ENCODE results near the gene KLF2. TPM values are rescaled to one million over a fixed set of nuclear protein-coding genes. Genes with fewer than 3 reads are reported as not detected.

KLF2 gene
- total and polyA plus RNA-seq, 2 of the 13 experiments (the other 11 are each of a cell fraction or from before 2014, with no cell fraction given), result not detected

GRCh38 chr19:16327169-16327475 is 2.5 kb downstream of the KLF2 start:
- H3K27me3 ChIP-seq (ENCODE audit: control insufficient read depth in 1 of 2, insufficient read depth in 2 of 2, low read length in 2 of 2), result peaks cover 4 to 18% of the 10 kb centered on the region in 2 experiments; a peak in 4 of 5 replicates
- WGBS (ENCODE audit: low lambda C conversion rate), result 83% methylated on average over 14 of the region's 14 CpGs
- FAIRE-seq (no peak), ATAC-seq (no peak), DNase-seq (ENCODE audit: low spot score) (no peak)
- H3K4me1 ChIP-seq (ENCODE audit: insufficient read depth, low read length), result peaks cover 22% of the 10 kb centered on the region
- no peaks in the 10 kb centered on the region for H3K9me3 ChIP-seq (ENCODE audit: low read length)
- ChIA-PET POLR2A (no interaction called here), CTCF (ENCODE audit: low intra/inter-chr PET ratio, low total read pairs) (no interaction called here)
- H3K4me2 ChIP-seq (ENCODE audit: low read depth, low read length), result no peak overlapping the region
- H3K79me2 ChIP-seq (ENCODE audit: insufficient read depth, low read length), result no peaks in the 10 kb centered on the region
- no peak overlapping the region for H3K4me3 ChIP-seq (replicated peaks in 1 of 3; ENCODE audit: insufficient read depth in 1 of 3, low read depth in 2 of 3, low read length in 3 of 3)
- no peaks in the 10 kb centered on the region for H4K20me1 ChIP-seq (ENCODE audit: insufficient read depth, low read length)
- no peaks in the 10 kb centered on the region for H3K36me3 ChIP-seq (replicated peaks in 1 of 2; ENCODE audit: control insufficient read depth in 1 of 2, insufficient read depth in 2 of 2, low read length in 2 of 2)
- in situ Hi-C loops (cut with HindIII; ENCODE audit: extremely low pct_ligation_motif_present, low pct_unique_long_range_greater_than_20kb), result no loop called here
- intact Hi-C loops (cut with micrococcal nuclease; ENCODE audit: unreplicated experiment), result loop anchor here (10.0 kb wide), 1 partner anchor 82 kb away; no protein-coding TSS in a partner anchor
- no peak overlapping the region for H3K27ac ChIP-seq (ENCODE audit: extremely low read length, insufficient read depth, low read length)
- no peak overlapping the region for H3K9ac ChIP-seq (ENCODE audit: insufficient read depth, low read depth, low read length)
- H2AFZ ChIP-seq (ENCODE audit: low read length), result no peak overlapping the region
- no TSS peak for BruUV-seq (replicated peaks)
- TF ChIP-seq ZNF660 (CRISPR knock-in tag; IDR thresholded peaks at IDR 0.05; ENCODE audit: borderline replicate concordance, low read depth) (no peak), ZNF614 (CRISPR knock-in tag; IDR thresholded peaks at IDR 0.05; ENCODE audit: borderline replicate concordance) (no peak), ZNF121 (CRISPR knock-in tag; IDR thresholded peaks at IDR 0.05) (no peak), KLF6 (CRISPR knock-in tag; IDR thresholded peaks at IDR 0.05) (no peak), FOXK2 (IDR thresholded peaks at IDR 0.05) (no peak), RARG (CRISPR knock-in tag; IDR thresholded peaks at IDR 0.05; ENCODE audit: low read depth) (no peak), ETV6 (CRISPR knock-in tag; conservative IDR thresholded peaks at IDR 0.05) (no peak), AHR (CRISPR knock-in tag; IDR thresholded peaks at IDR 0.05) (no peak), MIER3 (CRISPR knock-in tag; IDR thresholded peaks at IDR 0.05; ENCODE audit: borderline replicate concordance) (no peak), PHB2 (IDR thresholded peaks at IDR 0.05; ENCODE audit: partially characterized antibody) (no peak), ZSCAN31 (CRISPR knock-in tag; IDR thresholded peaks at IDR 0.05; ENCODE audit: low read depth) (no peak), THYN1 (CRISPR knock-in tag; IDR thresholded peaks at IDR 0.05; ENCODE audit: borderline replicate concordance, low read depth) (no peak), ZBTB4 (CRISPR knock-in tag; IDR thresholded peaks at IDR 0.05; ENCODE audit: borderline replicate concordance) (no peak), CEBPZ (IDR thresholded peaks at IDR 0.05; ENCODE audit: low read length) (no peak), ARID2 (CRISPR knock-in tag; IDR thresholded peaks at IDR 0.05; ENCODE audit: borderline replicate concordance) (no peak), ZNF256 (CRISPR knock-in tag; conservative IDR thresholded peaks at IDR 0.05) (no peak), ZBTB26 (CRISPR knock-in tag; IDR thresholded peaks at IDR 0.05; ENCODE audit: borderline replicate concordance) (no peak)
- TF ChIP-seq, protein P1, sequence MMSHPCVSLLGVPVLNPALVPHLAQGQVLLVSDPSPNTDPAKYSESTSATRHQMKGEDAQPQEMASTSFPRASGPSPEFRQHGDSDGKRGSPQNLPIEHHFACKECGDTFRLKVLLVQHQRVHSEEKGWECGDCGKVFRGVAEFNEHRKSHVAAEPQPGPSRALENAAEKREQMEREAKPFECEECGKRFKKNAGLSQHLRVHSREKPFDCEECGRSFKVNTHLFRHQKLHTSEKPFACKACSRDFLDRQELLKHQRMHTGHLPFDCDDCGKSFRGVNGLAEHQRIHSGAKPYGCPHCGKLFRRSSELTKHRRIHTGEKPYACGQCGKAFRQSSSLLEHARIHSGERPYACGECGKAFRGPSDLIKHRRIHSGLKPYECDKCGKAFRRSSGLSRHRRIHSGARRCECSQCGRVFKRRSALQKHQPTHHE (CRISPR knock-in tag; IDR thresholded peaks at IDR 0.05; ENCODE audit: borderline replicate concordance), result no peak

Measured in HepG2 (cell line).